ENCODE data around the gene SPDYE6.

DNA sequence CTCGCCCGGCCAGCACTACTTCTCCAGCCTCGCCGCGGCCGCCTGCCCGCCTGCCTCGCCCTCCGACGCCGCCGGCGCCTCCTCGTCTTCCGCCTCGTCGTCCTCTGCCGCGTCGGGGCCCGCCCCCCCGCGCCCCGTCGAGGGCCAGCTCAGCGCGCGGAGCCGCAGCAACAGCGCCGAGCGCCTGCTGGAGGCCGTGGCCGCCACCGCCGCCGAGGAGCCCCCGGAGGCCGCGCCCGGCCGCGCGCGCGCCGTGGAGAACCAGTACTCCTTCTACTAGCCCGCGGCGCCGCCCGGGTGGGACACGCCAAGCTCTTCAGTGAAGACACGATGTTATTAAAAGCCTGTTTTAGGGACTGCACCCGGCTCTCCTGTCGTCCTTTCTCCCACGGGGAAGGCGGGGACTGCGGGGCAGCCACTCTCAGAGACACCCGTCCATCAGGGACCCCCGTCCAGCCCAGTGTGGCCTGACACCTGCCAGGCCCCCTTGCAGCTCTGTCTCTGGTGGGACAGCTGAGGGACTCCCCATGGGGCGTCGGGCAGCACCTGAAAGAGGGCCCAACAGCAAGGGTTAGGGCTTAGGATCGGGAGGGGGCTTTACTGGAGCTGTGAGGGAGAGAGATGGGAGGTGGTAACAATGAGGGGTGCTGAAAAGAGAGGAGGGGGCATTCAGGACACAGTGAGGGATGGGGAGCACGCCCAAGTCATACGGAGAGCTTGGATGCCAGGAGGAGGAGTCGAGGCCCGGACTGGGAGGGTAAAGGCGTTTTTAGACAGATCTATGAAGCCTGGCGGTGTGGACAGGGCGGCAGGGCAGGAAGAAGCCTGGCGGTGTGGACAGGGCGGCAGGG lies 34.7 kb downstream of the SPDYE6 start:
- peak in 1 of 2 experiments; percentile 23; a peak in 1 of 4 replicates for TF ChIP-seq CTCF (conservative IDR thresholded peaks at IDR 0.05; ENCODE audit: low read depth in 2 of 2)
- TF ChIP-seq EZH2phosphoT487 (IDR thresholded peaks at IDR 0.05; ENCODE audit: unreplicated experiment), result no peak
- no peak; the same call in 1 of the 2 replicates for TF ChIP-seq POLR2AphosphoS5 (IDR thresholded peaks at IDR 0.05; ENCODE audit: low read depth)
- no peak for TF ChIP-seq EZH2 (IDR thresholded peaks at IDR 0.05; ENCODE audit: low read depth, unreplicated experiment)
- TF ChIP-seq, protein P1, sequence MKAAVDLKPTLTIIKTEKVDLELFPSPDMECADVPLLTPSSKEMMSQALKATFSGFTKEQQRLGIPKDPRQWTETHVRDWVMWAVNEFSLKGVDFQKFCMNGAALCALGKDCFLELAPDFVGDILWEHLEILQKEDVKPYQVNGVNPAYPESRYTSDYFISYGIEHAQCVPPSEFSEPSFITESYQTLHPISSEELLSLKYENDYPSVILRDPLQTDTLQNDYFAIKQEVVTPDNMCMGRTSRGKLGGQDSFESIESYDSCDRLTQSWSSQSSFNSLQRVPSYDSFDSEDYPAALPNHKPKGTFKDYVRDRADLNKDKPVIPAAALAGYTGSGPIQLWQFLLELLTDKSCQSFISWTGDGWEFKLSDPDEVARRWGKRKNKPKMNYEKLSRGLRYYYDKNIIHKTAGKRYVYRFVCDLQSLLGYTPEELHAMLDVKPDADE (IDR thresholded peaks at IDR 0.05), result no peak
- TF ChIP-seq CREB1 (CRISPR knock-in tag; IDR thresholded peaks at IDR 0.05; ENCODE audit: low read depth), result peak; percentile 55; the same call in 1 of the 2 replicates
- TF ChIP-seq JUNB (IDR thresholded peaks at IDR 0.05; ENCODE audit: unreplicated experiment), result no peak
- TF ChIP-seq, protein P2, sequence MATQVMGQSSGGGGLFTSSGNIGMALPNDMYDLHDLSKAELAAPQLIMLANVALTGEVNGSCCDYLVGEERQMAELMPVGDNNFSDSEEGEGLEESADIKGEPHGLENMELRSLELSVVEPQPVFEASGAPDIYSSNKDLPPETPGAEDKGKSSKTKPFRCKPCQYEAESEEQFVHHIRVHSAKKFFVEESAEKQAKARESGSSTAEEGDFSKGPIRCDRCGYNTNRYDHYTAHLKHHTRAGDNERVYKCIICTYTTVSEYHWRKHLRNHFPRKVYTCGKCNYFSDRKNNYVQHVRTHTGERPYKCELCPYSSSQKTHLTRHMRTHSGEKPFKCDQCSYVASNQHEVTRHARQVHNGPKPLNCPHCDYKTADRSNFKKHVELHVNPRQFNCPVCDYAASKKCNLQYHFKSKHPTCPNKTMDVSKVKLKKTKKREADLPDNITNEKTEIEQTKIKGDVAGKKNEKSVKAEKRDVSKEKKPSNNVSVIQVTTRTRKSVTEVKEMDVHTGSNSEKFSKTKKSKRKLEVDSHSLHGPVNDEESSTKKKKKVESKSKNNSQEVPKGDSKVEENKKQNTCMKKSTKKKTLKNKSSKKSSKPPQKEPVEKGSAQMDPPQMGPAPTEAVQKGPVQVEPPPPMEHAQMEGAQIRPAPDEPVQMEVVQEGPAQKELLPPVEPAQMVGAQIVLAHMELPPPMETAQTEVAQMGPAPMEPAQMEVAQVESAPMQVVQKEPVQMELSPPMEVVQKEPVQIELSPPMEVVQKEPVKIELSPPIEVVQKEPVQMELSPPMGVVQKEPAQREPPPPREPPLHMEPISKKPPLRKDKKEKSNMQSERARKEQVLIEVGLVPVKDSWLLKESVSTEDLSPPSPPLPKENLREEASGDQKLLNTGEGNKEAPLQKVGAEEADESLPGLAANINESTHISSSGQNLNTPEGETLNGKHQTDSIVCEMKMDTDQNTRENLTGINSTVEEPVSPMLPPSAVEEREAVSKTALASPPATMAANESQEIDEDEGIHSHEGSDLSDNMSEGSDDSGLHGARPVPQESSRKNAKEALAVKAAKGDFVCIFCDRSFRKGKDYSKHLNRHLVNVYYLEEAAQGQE (IDR thresholded peaks at IDR 0.05; ENCODE audit: unreplicated experiment), result no peak
- TF ChIP-seq ZNF331 (CRISPR knock-in tag; IDR thresholded peaks at IDR 0.05; ENCODE audit: low read depth), result no peak
- no peak for TF ChIP-seq NANOG (IDR thresholded peaks at IDR 0.05; ENCODE audit: borderline replicate concordance)
- no peak for TF ChIP-seq ZNF114 (CRISPR knock-in tag; IDR thresholded peaks at IDR 0.05)
- TF ChIP-seq ZNF462 (CRISPR knock-in tag; IDR thresholded peaks at IDR 0.05), result no peak

All from GM23338 (cell line).